Choroid plexus epithelial cell (primary cell): ENCODE results near the gene MED15.

Source experiments
- DNase-seq: peaks from one replicate; pipeline ENCODE4 v3.0.0-alpha.2; 2010; ENCODE audit warnings: low read depth
- H3K4me3 ChIP-seq: 2 replicates; pipeline ENCODE4 v1.5.1; 2011; ENCODE audit warnings: low read depth, mild to moderate bottlenecking, control low read depth, low read length, moderate library complexity
- CTCF ChIP-seq: conservative IDR thresholded peaks from 2 replicates; pipeline ENCODE4 v1.5.1; 2011; ENCODE audit warnings: low read depth, mild to moderate bottlenecking, control low read depth, inconsistent platforms, low read length, moderate library complexity

Gene MED15

GRCh38 chr22:20569059-20570058 is 61.9 kb downstream of the MED15 start:
- no peak for TF ChIP-seq CTCF
- H3K4me3 ChIP-seq: no peak overlapping the region
- peak; percentile 99 for DNase-seq

GRCh38 chr22:20571078-20571503 is 63.7 kb downstream of the MED15 start:
- TF ChIP-seq CTCF: no peak
- H3K4me3 ChIP-seq: no peak overlapping the region
- DNase-seq: no peak

- H3K4me3 ChIP-seq: no peak overlapping the region
- DNase-seq: peak; percentile 44
- TF ChIP-seq CTCF: peak; percentile 79
Measured at GRCh38 chr22:20571531-20572007, 64.2 kb downstream of the MED15 start.

- TF ChIP-seq CTCF: no peak
- H3K4me3 ChIP-seq: no peak overlapping the region
- no peak for DNase-seq
Measured at GRCh38 chr22:20572132-20572802, 64.9 kb downstream of the MED15 start.

- no peak for DNase-seq
- no peak for TF ChIP-seq CTCF
- H3K4me3 ChIP-seq: no peak overlapping the region
Measured at GRCh38 chr22:20573176-20573832, 65.9 kb downstream of the MED15 start.

GRCh38 chr22:20573833-20574615 is 66.6 kb downstream of the MED15 start:
- H3K4me3 ChIP-seq: no peak overlapping the region
- DNase-seq: no peak
- TF ChIP-seq CTCF: no peak
